H1 (cell line): Measurements from ENCODE around the gene ARHGAP26. TPM values are rescaled to one million over a fixed set of nuclear protein-coding genes. Genes with fewer than 3 reads are reported as not detected.

Experiments used
- CTCF ChIA-PET: fragments of 300-600 bp; sonication (Branson Sonifier 250); formaldehyde crosslinking; loops from one replicate; lab custom pipeline; 2021; ENCODE audit not compliant: partially characterized antibody; lab: Charles Lee
- POLR2A ChIA-PET: fragments of 300-600 bp; sonication (Branson Sonifier 250); formaldehyde crosslinking; loops from one replicate; lab custom pipeline; 2021; ENCODE audit warnings: inconsistent platforms; ENCODE audit not compliant: partially characterized antibody; lab: Charles Lee
- DNase-seq, 2 experiments: peaks; one replicate each; pipeline versions ENCODE4 v3.0.0 to v3.0.0-alpha.2; 2010 to 2022; ENCODE audit warnings: low spot score in 2 of 2, low read depth in 1 of 2, mixed read lengths in 1 of 2
- FAIRE-seq: peaks from 2 replicates; lab custom pipeline; 2011; peaks lifted over from hg19 to GRCh38; lab: Jason Lieb, UNC
- H2AFZ ChIP-seq: 2 replicates; pipeline ENCODE4 v1.8.1; 2012; ENCODE audit warnings: low read length, inconsistent platforms
- H2AK5ac ChIP-seq: 2 replicates; pipeline ENCODE4 v1.6.1; 2013; ENCODE audit warnings: low read depth, low read length
- H2BK120ac ChIP-seq: replicated peaks from 2 replicates; pipeline ENCODE3; 2013; ENCODE audit warnings: low read depth, low read length, inconsistent platforms
- H2BK12ac ChIP-seq: 2 replicates; pipeline ENCODE4 v1.6.1; 2013; ENCODE audit warnings: low read depth, low read length
- H2BK15ac ChIP-seq: 2 replicates; pipeline ENCODE4 v1.6.1; 2013; ENCODE audit warnings: low read length
- H2BK20ac ChIP-seq: 2 replicates; pipeline ENCODE4 v1.6.1; 2013; ENCODE audit warnings: low read length
- H2BK5ac ChIP-seq: 2 replicates; pipeline ENCODE4 v1.6.1; 2013; ENCODE audit warnings: low read depth, low read length
- H3K14ac ChIP-seq: 2 replicates; pipeline ENCODE4 v1.6.1; 2013; ENCODE audit warnings: inconsistent platforms; ENCODE audit not compliant: insufficient read length
- H3K18ac ChIP-seq: 2 replicates; pipeline ENCODE4 v1.6.1; 2013; ENCODE audit warnings: low read length; ENCODE audit errors: extremely low read depth
- H3K23ac ChIP-seq: 2 replicates; pipeline ENCODE4 v1.6.1; 2013; ENCODE audit warnings: inconsistent platforms; ENCODE audit not compliant: insufficient read length
- H3K23me2 ChIP-seq: 2 replicates; pipeline ENCODE4 v1.6.1; 2013; ENCODE audit warnings: low read depth, low read length
- H3K27ac ChIP-seq: 2 replicates; pipeline ENCODE4 v1.6.1; 2011; ENCODE audit warnings: low read depth, low read length, inconsistent platforms
- H3K27me3 ChIP-seq, 4 experiments: replicated peaks in 1 of 4; 1 replicate in 1 of 4; 2 replicates in 3 of 4; pipeline versions ENCODE4 v1.6.1 to v1.8.1; 2011 to 2013; ENCODE audit warnings: low read length in 3 of 4, mild to moderate bottlenecking in 3 of 4, inconsistent platforms in 2 of 4, mixed read lengths in 2 of 4, moderate library complexity in 1 of 4; ENCODE audit not compliant: control insufficient read depth in 3 of 4, insufficient read depth in 3 of 4; ENCODE audit errors: extremely low read depth in 1 of 4
- H3K36me3 ChIP-seq, 4 experiments: 2 replicates each; pipeline versions ENCODE4 v1.6.1 to v1.8.1; 2011 to 2013; ENCODE audit warnings: mild to moderate bottlenecking in 4 of 4, low read length in 3 of 4, moderate library complexity in 2 of 4, control low read depth in 1 of 4, inconsistent platforms in 1 of 4; ENCODE audit not compliant: insufficient read depth in 4 of 4, control insufficient read depth in 2 of 4
- H3K4ac ChIP-seq: replicated peaks from 2 replicates; pipeline ENCODE3; 2013; ENCODE audit warnings: low read length, low read depth, mixed read lengths, inconsistent platforms; ENCODE audit not compliant: insufficient read length
- H3K4me1 ChIP-seq, 4 experiments: replicated peaks in 1 of 4; 1 replicate in 1 of 4; 2 replicates in 3 of 4; pipeline versions ENCODE4 v1.6.1 to v1.8.1; 2011 to 2013; ENCODE audit warnings: low read length in 3 of 4, inconsistent platforms in 2 of 4, mixed read lengths in 1 of 4; ENCODE audit not compliant: insufficient read depth in 4 of 4, control insufficient read depth in 3 of 4
- H3K4me2 ChIP-seq, 2 experiments: 2 replicates each; pipeline versions ENCODE4 v1.6.1 to v1.8.1; 2011 to 2013; ENCODE audit warnings: low read depth in 2 of 2, low read length in 2 of 2, control low read depth in 1 of 2, inconsistent platforms in 1 of 2, mild to moderate bottlenecking in 1 of 2; ENCODE audit not compliant: insufficient read depth in 1 of 2
- H3K4me3 ChIP-seq, 4 experiments: fragments of 200-600, 300-600 bp in 1 of 4; sonication (generic), shearing (Covaris generic), sonication (Bioruptor Twin) in 1 of 4; 2 replicates each; pipeline versions ENCODE4 v1.5.1 to v1.8.1; 2011 to 2016; ENCODE audit warnings: low read length in 4 of 4, low read depth in 3 of 4, control low read depth in 2 of 4, inconsistent platforms in 2 of 4, mild to moderate bottlenecking in 2 of 4, mixed read lengths in 1 of 4, moderate library complexity in 1 of 4; ENCODE audit not compliant: insufficient read depth in 2 of 4; ENCODE audit errors: extremely low read depth in 1 of 4
- H3K56ac ChIP-seq: replicated peaks from 2 replicates; pipeline ENCODE3; 2013; ENCODE audit warnings: low read depth, mild to moderate bottlenecking, mixed read lengths, low read length, inconsistent platforms; ENCODE audit not compliant: insufficient read length
- H3K79me1 ChIP-seq: 2 replicates; pipeline ENCODE4 v1.6.1; 2013; ENCODE audit warnings: low read depth, low read length, control low read depth
- H3K79me2 ChIP-seq, 2 experiments: 2 replicates each; pipeline versions ENCODE4 v1.6.1 to v1.8.1; 2012 to 2013; ENCODE audit warnings: low read length in 2 of 2, mild to moderate bottlenecking in 2 of 2, inconsistent platforms in 1 of 2; ENCODE audit not compliant: insufficient read depth in 2 of 2, control insufficient read depth in 1 of 2
- H3K9ac ChIP-seq, 4 experiments: replicated peaks in 1 of 4; 1 replicate in 1 of 4; 2 replicates in 3 of 4; pipeline versions ENCODE4 v1.6.1 to v1.8.1; 2011 to 2013; ENCODE audit warnings: low read depth in 3 of 4, low read length in 3 of 4, control low read depth in 2 of 4, mild to moderate bottlenecking in 2 of 4, moderate library complexity in 2 of 4, inconsistent platforms in 1 of 4; ENCODE audit errors: extremely low read depth in 1 of 4
- H3K9me3 ChIP-seq, 2 experiments: 2 replicates each; pipeline versions ENCODE4 v1.6.1 to v1.8.1; 2012 to 2013; ENCODE audit warnings: mild to moderate bottlenecking in 2 of 2, moderate library complexity in 2 of 2, control low read depth in 1 of 2, inconsistent platforms in 1 of 2, low read depth in 1 of 2, low read length in 1 of 2, mixed read lengths in 1 of 2; ENCODE audit not compliant: insufficient read depth in 2 of 2
- H4K20me1 ChIP-seq, 2 experiments: replicated peaks in 1 of 2; 2 replicates each; pipeline versions ENCODE3 to v1.8.1; 2011 to 2013; ENCODE audit warnings: inconsistent platforms in 2 of 2, low read length in 2 of 2, mild to moderate bottlenecking in 1 of 2; ENCODE audit not compliant: insufficient read depth in 2 of 2, control insufficient read depth in 1 of 2
- H4K5ac ChIP-seq: 2 replicates; pipeline ENCODE4 v1.6.1; 2013; ENCODE audit warnings: low read length, low read depth, mixed read lengths, inconsistent platforms; ENCODE audit not compliant: insufficient read length
- H4K8ac ChIP-seq: 2 replicates; pipeline ENCODE4 v1.8.0; 2013; ENCODE audit warnings: mild to moderate bottlenecking, moderate library complexity, low read length, inconsistent platforms; ENCODE audit not compliant: insufficient read depth; ENCODE audit errors: extremely low read depth
- H4K91ac ChIP-seq: replicated peaks from 2 replicates; pipeline ENCODE3; 2013; ENCODE audit warnings: low read length, mixed read lengths, inconsistent platforms; ENCODE audit not compliant: insufficient read length
- BACH1 ChIP-seq: IDR thresholded peaks from 2 replicates; pipeline ENCODE4 v1.6.1; 2012; ENCODE audit warnings: low read length, improper control_type of control experiment
- CREB1 ChIP-seq: IDR thresholded peaks from 2 replicates; pipeline ENCODE4 v1.6.1; 2012; ENCODE audit warnings: inconsistent platforms
- WGBS, 2 experiments: shearing (Covaris generic) in 1 of 2; methylation state at CpG; one replicate each; pipeline versions ENCODE4 v1.1.6 to v1.1.7; 2013 to 2015; ENCODE audit warnings: low lambda C conversion rate in 2 of 2, mixed read lengths in 2 of 2, inconsistent platforms in 1 of 2, low coverage in 1 of 2, missing lambda C conversion rate in 1 of 2; ENCODE audit not compliant: insufficient replicate concordance in 2 of 2, insufficient coverage in 1 of 2, insufficient read length in 1 of 2; ENCODE audit errors: extremely low coverage in 1 of 2, missing lambda C conversion rate in 1 of 2; 5-methylcytosine and 5-hydroxymethylcytosine counted together
- polyA plus RNA-seq, 7 experiments: library from polyadenylated mRNA; depleted of rRNA in 3 of 7; stranded (reverse) in 5 of 7; unstranded in 2 of 7; fragments of >200 nt in 5 of 7; fragments of 200-250 nt in 2 of 7; gene quantifications; 1 replicate in 5 of 7; 2 replicates in 1 of 7; 4 replicates in 1 of 7; pipeline versions ENCODE4 v1.2.1 to v1.2.3, GENCODE V29; 2011 to 2013; ENCODE audit warnings: missing spikeins in 2 of 7, mixed read lengths in 2 of 7
- total RNA-seq: library from RNA; stranded (reverse); fragmentation: NEBNext Ultra II Directional; extraction: Animal tissue kit (Norgen Biotek cat#: 25700); gene quantifications from 2 replicates; pipeline ENCODE4 v1.2.1, GENCODE V29; 2021
- TF ChIP-seq, protein P1 (sequence below): IDR thresholded peaks from 2 replicates; pipeline ENCODE4 v1.6.1; 2012; ENCODE audit warnings: low read length, inconsistent platforms

The ARHGAP26 gene
- total and polyA plus RNA-seq, 2 of the 8 experiments (the other 6 are each of a cell fraction or from before 2014, with no cell fraction given) = 7.1 to 24.8 TPM

DNA sequence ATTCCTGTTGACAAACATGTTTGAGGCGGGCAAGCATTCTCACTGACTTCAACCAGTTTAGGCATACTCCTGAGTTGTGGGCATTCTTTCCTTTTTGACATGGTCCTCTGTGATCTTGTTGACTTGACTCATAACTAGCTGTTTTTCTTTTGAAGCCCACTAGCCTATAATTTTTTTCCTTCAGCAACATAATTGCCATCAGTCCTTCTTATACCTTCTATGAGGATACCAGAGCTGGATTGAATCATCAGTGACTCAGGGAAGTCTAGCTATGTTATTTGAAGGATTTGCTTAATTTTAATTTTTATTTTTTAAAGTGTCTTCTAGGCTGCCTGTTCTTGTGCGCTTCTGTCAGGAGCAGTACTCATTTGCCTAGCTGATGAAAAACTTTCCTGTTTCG is 373.8 kb downstream of the ARHGAP26 start:
- no peak for DNase-seq
- 91% methylated on average over 3 of the region's 3 CpGs; no CpG with 5 or more reads in 1 of the 2 experiments for WGBS, 2 experiments
- POLR2A ChIA-PET = no interaction called here

More for the DNA sequence above, 373.8 kb downstream of the ARHGAP26 start:
- no peak overlapping the region for H3K14ac ChIP-seq
- H3K4me2 ChIP-seq = no peak overlapping the region
- H2AK5ac ChIP-seq = no peak overlapping the region
- H2BK5ac ChIP-seq = no peak overlapping the region
- CTCF ChIA-PET = no interaction called here
- H4K20me1 ChIP-seq = no peaks in the 10 kb centered on the region
- no peaks in the 10 kb centered on the region for H3K4me1 ChIP-seq
- no peak overlapping the region for H4K5ac ChIP-seq
- H3K4ac ChIP-seq = no peak overlapping the region
- no peak overlapping the region for H2BK120ac ChIP-seq
- no peak overlapping the region for H3K9ac ChIP-seq
- no peaks in the 10 kb centered on the region for H3K23me2 ChIP-seq
- no peak overlapping the region for H2BK15ac ChIP-seq
- H4K8ac ChIP-seq = no peak overlapping the region
- TF ChIP-seq CREB1 (no peak), BACH1 (no peak)
- TF ChIP-seq, protein P1, sequence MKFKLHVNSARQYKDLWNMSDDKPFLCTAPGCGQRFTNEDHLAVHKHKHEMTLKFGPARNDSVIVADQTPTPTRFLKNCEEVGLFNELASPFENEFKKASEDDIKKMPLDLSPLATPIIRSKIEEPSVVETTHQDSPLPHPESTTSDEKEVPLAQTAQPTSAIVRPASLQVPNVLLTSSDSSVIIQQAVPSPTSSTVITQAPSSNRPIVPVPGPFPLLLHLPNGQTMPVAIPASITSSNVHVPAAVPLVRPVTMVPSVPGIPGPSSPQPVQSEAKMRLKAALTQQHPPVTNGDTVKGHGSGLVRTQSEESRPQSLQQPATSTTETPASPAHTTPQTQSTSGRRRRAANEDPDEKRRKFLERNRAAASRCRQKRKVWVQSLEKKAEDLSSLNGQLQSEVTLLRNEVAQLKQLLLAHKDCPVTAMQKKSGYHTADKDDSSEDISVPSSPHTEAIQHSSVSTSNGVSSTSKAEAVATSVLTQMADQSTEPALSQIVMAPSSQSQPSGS = no peak
- TF ChIP-seq, all 59 proteins: peak for 0
- Histone ChIP-seq H3K27ac (no peak overlapping the region), H3K56ac (no peak overlapping the region), H3K23ac (no peak overlapping the region), H4K91ac (no peak overlapping the region), H3K79me1 (no peaks in the 10 kb centered on the region), H2BK12ac (no peak overlapping the region), H3K79me2 (no peaks in the 10 kb centered on the region), H2AFZ (no peak overlapping the region), H3K27me3 (no peaks in the 10 kb centered on the region), H3K9me3 (no peaks in the 10 kb centered on the region), H3K4me3 (no peak overlapping the region), H2BK20ac (no peak overlapping the region), H3K18ac (no peak overlapping the region), H3K36me3 (peaks cover 0 to 2% (median 0%) of the 10 kb centered on the region in 4 experiments; a peak in 1 of 8 replicates)
- no peak for FAIRE-seq
